22Rv1 (cell line): Measurements from ENCODE around the gene GMDS.

ENCODE experiments used
- ZFX ChIP-seq: fragments of 450-650 bp; IDR thresholded peaks from 2 replicates; pipeline ENCODE4 v1.6.1; 2017; ENCODE audit warnings: antibody characterized with exemption, borderline replicate concordance
- TF ChIP-seq, protein P1 (sequence below): fragments of 450-650 bp; IDR thresholded peaks from 2 replicates; pipeline ENCODE4 v1.5.1; 2017; ENCODE audit warnings: mild to moderate bottlenecking

DNA sequence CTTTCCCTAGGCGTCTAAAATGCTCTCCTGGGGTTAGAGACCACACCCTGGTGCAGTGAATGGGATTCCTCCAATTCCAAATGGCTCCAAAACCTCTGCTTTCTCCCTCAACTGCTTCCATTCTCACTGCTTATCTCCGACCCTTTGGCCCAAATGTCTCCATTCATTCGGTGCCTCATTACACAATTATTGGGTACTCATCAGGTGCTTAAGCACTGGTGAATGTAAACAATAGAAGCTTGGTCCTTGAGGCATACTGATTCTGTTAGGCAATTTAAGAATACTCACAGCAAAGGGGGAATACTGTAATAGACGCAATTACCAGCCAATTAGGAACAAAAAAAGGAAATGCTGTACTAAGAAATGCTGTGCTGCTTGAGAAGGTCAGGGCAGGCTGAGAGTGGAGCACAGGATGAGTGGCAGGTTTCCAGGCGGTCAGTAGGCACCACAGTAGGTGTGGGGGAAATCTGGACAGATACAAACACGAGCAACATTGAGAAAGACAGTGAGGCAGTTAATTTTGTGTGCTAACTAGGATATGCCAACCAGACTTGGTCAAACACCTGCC lies 23.0 kb downstream of the GMDS start:
- TF ChIP-seq, protein P1, sequence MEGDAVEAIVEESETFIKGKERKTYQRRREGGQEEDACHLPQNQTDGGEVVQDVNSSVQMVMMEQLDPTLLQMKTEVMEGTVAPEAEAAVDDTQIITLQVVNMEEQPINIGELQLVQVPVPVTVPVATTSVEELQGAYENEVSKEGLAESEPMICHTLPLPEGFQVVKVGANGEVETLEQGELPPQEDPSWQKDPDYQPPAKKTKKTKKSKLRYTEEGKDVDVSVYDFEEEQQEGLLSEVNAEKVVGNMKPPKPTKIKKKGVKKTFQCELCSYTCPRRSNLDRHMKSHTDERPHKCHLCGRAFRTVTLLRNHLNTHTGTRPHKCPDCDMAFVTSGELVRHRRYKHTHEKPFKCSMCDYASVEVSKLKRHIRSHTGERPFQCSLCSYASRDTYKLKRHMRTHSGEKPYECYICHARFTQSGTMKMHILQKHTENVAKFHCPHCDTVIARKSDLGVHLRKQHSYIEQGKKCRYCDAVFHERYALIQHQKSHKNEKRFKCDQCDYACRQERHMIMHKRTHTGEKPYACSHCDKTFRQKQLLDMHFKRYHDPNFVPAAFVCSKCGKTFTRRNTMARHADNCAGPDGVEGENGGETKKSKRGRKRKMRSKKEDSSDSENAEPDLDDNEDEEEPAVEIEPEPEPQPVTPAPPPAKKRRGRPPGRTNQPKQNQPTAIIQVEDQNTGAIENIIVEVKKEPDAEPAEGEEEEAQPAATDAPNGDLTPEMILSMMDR, result no peak
- TF ChIP-seq ZFX, result no peak
